CD14-positive monocyte (primary cell): ENCODE measurements around the gene GALNT17. TPM values are rescaled to one million over a fixed set of nuclear protein-coding genes. Genes with fewer than 3 reads are reported as not detected.

Experiments
- DNase-seq, 3 donors: peaks; one replicate each; pipeline ENCODE4 v3.0.0-alpha.2; 2011 to 2022
- H2AFZ ChIP-seq: 2 replicates; pipeline ENCODE4 v1.6.0; 2012; ENCODE audit warnings: mild to moderate bottlenecking, low read depth, low read length, inconsistent platforms; ENCODE audit not compliant: insufficient read depth, poor library complexity, severe bottlenecking
- H3K27ac ChIP-seq, 2 donors: 1 replicate in 1 of 2; 2 replicates in 1 of 2; pipeline ENCODE4 v1.5.1; 2012 to 2013; ENCODE audit warnings: low read length in 2 of 2, control low read depth in 1 of 2, inconsistent platforms in 1 of 2, low read depth in 1 of 2, mild to moderate bottlenecking in 1 of 2
- H3K27me3 ChIP-seq, 2 donors: one replicate each; pipeline versions ENCODE4 v1.6.0 to v1.6.1; 2011 to 2013; ENCODE audit warnings: low read length in 2 of 2; ENCODE audit not compliant: control insufficient read depth in 2 of 2, insufficient read depth in 2 of 2
- H3K36me3 ChIP-seq, 2 donors: replicated peaks in 1 of 2; 1 replicate in 1 of 2; 2 replicates in 1 of 2; pipeline versions ENCODE4 v1.5.1 to v1.6.1; 2012 to 2013; ENCODE audit warnings: low read length in 2 of 2, control low read depth in 1 of 2, inconsistent platforms in 1 of 2, mild to moderate bottlenecking in 1 of 2; ENCODE audit not compliant: insufficient read depth in 2 of 2, control insufficient read depth in 1 of 2
- H3K4me1 ChIP-seq, 2 donors: 1 replicate in 1 of 2; 2 replicates in 1 of 2; pipeline versions ENCODE4 v1.5.1 to v1.6.1; 2012 to 2013; ENCODE audit warnings: low read length in 2 of 2, control low read depth in 1 of 2, inconsistent platforms in 1 of 2, mild to moderate bottlenecking in 1 of 2, moderate library complexity in 1 of 2; ENCODE audit not compliant: insufficient read depth in 2 of 2, control insufficient read depth in 1 of 2
- H3K4me2 ChIP-seq: replicated peaks from 2 replicates; pipeline ENCODE3; 2012; ENCODE audit warnings: low read length, moderate library complexity, mild to moderate bottlenecking; ENCODE audit not compliant: poor library complexity, severe bottlenecking; ENCODE audit errors: extremely low read depth
- H3K4me3 ChIP-seq, 3 experiments: fragments of 200-600 bp in 1 of 3; sonication (generic) in 1 of 3; replicated peaks in 1 of 3; 1 replicate in 2 of 3; 2 replicates in 1 of 3; pipeline ENCODE4 v1.5.1; 2011 to 2013; ENCODE audit warnings: low read length in 3 of 3, mild to moderate bottlenecking in 3 of 3, control low read depth in 2 of 3, low read depth in 2 of 3, inconsistent platforms in 1 of 3, moderate library complexity in 1 of 3
- H3K79me2 ChIP-seq: 2 replicates; pipeline ENCODE4 v1.6.0; 2012; ENCODE audit warnings: mild to moderate bottlenecking, control low read depth, inconsistent platforms, low read length, moderate library complexity; ENCODE audit not compliant: insufficient read depth
- H3K9ac ChIP-seq: 2 replicates; pipeline ENCODE4 v1.6.0; 2017; ENCODE audit warnings: low read length, mild to moderate bottlenecking; ENCODE audit not compliant: insufficient read depth, poor library complexity, severe bottlenecking
- H3K9me3 ChIP-seq, 2 donors: replicated peaks in 1 of 2; 1 replicate in 1 of 2; 2 replicates in 1 of 2; pipeline versions ENCODE4 v1.5.1 to v1.6.1; 2012 to 2013; ENCODE audit warnings: low read length in 2 of 2, control low read depth in 1 of 2; ENCODE audit not compliant: control insufficient read depth in 1 of 2, insufficient read depth in 1 of 2
- H4K20me1 ChIP-seq: 2 replicates; pipeline ENCODE4 v1.6.0; 2012; ENCODE audit warnings: mild to moderate bottlenecking, low read length, control low read depth, moderate library complexity; ENCODE audit not compliant: insufficient read depth
- H3K27ac Mint-ChIP-seq, 7 donors: one replicate each; pipeline ENCODE4 v1.8.0; 2020; ENCODE audit warnings: mild to moderate bottlenecking in 7 of 7, mixed read lengths in 7 of 7, moderate library complexity in 6 of 7, inconsistent platforms in 2 of 7
- H3K27me3 Mint-ChIP-seq, 3 donors: one replicate each; pipeline ENCODE4 v1.8.0; 2021 to 2022; ENCODE audit warnings: low read depth in 3 of 3, mild to moderate bottlenecking in 3 of 3, mixed read lengths in 3 of 3, moderate library complexity in 3 of 3, inconsistent platforms in 1 of 3
- H3K36me3 Mint-ChIP-seq, 2 donors: one replicate each; pipeline ENCODE4 v1.8.0; 2020; ENCODE audit warnings: mixed read lengths in 2 of 2, inconsistent platforms in 1 of 2, mild to moderate bottlenecking in 1 of 2
- H3K4me1 Mint-ChIP-seq: one replicate; pipeline ENCODE4 v1.8.0; 2020; ENCODE audit warnings: mild to moderate bottlenecking, mixed read lengths
- H3K4me3 Mint-ChIP-seq, 2 donors: one replicate each; pipeline ENCODE4 v1.8.0; 2020; ENCODE audit warnings: mild to moderate bottlenecking in 2 of 2, mixed read lengths in 2 of 2, moderate library complexity in 1 of 2
- H3K9me3 Mint-ChIP-seq, 7 donors: one replicate each; pipeline ENCODE4 v1.8.0; 2020 to 2022; ENCODE audit warnings: mixed read lengths in 7 of 7, mild to moderate bottlenecking in 6 of 7, moderate library complexity in 6 of 7, inconsistent platforms in 2 of 7
- WGBS: methylation state at CpG from one replicate; pipeline ENCODE4 v1.1.5; 2013; ENCODE audit warnings: missing lambda C conversion rate; ENCODE audit not compliant: insufficient coverage; 5-methylcytosine and 5-hydroxymethylcytosine counted together
- intact Hi-C, 2 donors: fragments of 100-400 bp; cut with micrococcal nuclease; formaldehyde crosslinking; loops; one replicate each; pipeline versions ENCODE4 v1.15.0 to v1.15.1; 2023
- polyA plus RNA-seq, 3 donors: library from polyadenylated mRNA; depleted of rRNA in 1 of 3; unstranded in 2 of 3; stranded (reverse) in 1 of 3; fragments of 300-500 nt in 2 of 3; fragments of >200 nt in 1 of 3; fragmentation: Illumina TruSeq in 2 of 3; gene quantifications; 1 replicate in 2 of 3; 2 replicates in 1 of 3; pipeline ENCODE4 v1.2.3, GENCODE V29; 2012 to 2021
- TF ChIP-seq, protein P1 (sequence below): fragments of 200-600 bp; IDR thresholded peaks from one replicate; pipeline ENCODE4 v1.8.0; 2022; ENCODE audit warnings: antibody characterized with exemption, mild to moderate bottlenecking

Gene GALNT17
- polyA plus RNA-seq, 3 donors: not detected

DNA sequence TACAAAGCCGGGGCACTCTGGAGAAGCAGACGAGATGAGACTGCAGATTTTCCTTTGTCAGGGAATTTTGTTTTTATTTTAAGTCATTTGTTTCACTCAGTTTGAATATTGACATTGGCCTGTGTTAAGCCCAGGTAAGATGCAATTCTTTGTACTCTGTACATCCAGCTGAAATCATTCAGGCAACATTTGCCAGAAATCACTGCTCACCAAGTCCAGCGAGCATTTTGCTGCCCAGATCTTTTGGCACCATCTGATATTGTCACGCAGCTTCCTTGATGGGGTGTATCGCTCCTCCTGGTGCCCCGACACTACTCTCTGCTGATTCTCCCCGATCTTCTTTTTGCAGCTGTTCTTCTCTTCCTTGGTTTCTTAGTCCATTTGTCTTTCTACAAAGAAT lies 261.7 kb downstream of the GALNT17 start:
- Histone ChIP-seq H2AFZ (no peak overlapping the region), H3K9ac (no peak overlapping the region), H3K27ac (no peak overlapping the region), H3K4me2 (no peak overlapping the region), H3K9me3 (peaks cover 14 to 36% of the 10 kb centered on the region in 2 donors), H3K79me2 (no peaks in the 10 kb centered on the region), H3K27me3 (no peaks in the 10 kb centered on the region), H3K36me3 (no peaks in the 10 kb centered on the region), H4K20me1 (no peaks in the 10 kb centered on the region), H3K4me1 (no peaks in the 10 kb centered on the region), H3K4me3 (no peak overlapping the region)
- Mint-ChIP-seq H3K36me3 (no peaks in the 10 kb centered on the region), H3K9me3 (peaks cover 11 to 31% (median 19%) of the 10 kb centered on the region in 7 donors), H3K27ac (no peak overlapping the region), H3K4me1 (no peaks in the 10 kb centered on the region), H3K27me3 (peaks cover 0 to 2% (median 0%) of the 10 kb centered on the region in 3 donors), H3K4me3 (no peak overlapping the region)
- TF ChIP-seq, protein P1, sequence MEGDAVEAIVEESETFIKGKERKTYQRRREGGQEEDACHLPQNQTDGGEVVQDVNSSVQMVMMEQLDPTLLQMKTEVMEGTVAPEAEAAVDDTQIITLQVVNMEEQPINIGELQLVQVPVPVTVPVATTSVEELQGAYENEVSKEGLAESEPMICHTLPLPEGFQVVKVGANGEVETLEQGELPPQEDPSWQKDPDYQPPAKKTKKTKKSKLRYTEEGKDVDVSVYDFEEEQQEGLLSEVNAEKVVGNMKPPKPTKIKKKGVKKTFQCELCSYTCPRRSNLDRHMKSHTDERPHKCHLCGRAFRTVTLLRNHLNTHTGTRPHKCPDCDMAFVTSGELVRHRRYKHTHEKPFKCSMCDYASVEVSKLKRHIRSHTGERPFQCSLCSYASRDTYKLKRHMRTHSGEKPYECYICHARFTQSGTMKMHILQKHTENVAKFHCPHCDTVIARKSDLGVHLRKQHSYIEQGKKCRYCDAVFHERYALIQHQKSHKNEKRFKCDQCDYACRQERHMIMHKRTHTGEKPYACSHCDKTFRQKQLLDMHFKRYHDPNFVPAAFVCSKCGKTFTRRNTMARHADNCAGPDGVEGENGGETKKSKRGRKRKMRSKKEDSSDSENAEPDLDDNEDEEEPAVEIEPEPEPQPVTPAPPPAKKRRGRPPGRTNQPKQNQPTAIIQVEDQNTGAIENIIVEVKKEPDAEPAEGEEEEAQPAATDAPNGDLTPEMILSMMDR: no peak
- intact Hi-C loops: no loop called here
- 92% methylated on average over 4 of the region's 7 CpGs for WGBS
- DNase-seq: no peak

DNA sequence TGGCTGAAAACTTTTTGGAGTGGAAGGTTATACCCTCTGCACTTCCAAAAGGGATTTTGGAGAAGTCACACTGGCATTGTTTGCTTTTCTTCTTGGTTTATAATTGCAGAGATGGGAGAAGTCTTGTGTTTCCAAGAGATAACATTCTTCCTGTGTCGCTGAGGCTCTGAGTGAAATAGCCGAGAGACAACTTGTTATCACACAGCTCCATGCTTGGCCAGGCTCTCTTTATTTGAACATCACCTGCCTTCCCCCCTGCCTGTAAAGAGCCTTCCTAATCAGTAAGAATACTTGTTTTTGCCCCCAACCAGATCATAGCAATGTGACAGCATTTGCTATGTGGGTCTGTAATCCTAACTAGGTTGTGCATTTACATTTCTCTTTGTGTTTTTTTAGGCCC lies 270.7 kb downstream of the GALNT17 start:
- H3K36me3 ChIP-seq: no peaks in the 10 kb centered on the region
- H4K20me1 ChIP-seq: no peaks in the 10 kb centered on the region
- no peak overlapping the region for H3K27ac ChIP-seq
- H3K4me3 ChIP-seq: no peak overlapping the region
- H2AFZ ChIP-seq: no peak overlapping the region
- no peaks in the 10 kb centered on the region for H3K27me3 ChIP-seq
- no peak overlapping the region for H3K4me2 ChIP-seq
- H3K27me3 Mint-ChIP-seq: no peaks in the 10 kb centered on the region
- intact Hi-C loops: no loop called here
- no peak overlapping the region for H3K9ac ChIP-seq
- H3K4me3 Mint-ChIP-seq: no peak overlapping the region
- H3K4me1 Mint-ChIP-seq: no peaks in the 10 kb centered on the region
- peaks cover 4 to 17% (median 12%) of the 10 kb centered on the region in 7 donors for H3K9me3 Mint-ChIP-seq
- H3K36me3 Mint-ChIP-seq: no peaks in the 10 kb centered on the region
- no peaks in the 10 kb centered on the region for H3K79me2 ChIP-seq
- no peak for DNase-seq
- H3K9me3 ChIP-seq: peaks cover 13 to 24% of the 10 kb centered on the region in 2 donors
- H3K27ac Mint-ChIP-seq: no peak overlapping the region
- no CpG with 5 or more reads among the region's 2 CpGs for WGBS
- no peaks in the 10 kb centered on the region for H3K4me1 ChIP-seq
- TF ChIP-seq, protein P1: no peak
